HL-60 (cell line): ENCODE results near the gene GPN1.

Source experiments
- DNase-seq, 2 experiments: peaks; one replicate each; pipeline ENCODE4 v3.0.0-alpha.2; 2010 to 2020; ENCODE audit warnings: low read depth in 1 of 2, low spot score in 1 of 2
- H3K27ac ChIP-seq: fragments of 250-450 bp; sonication (Bioruptor Pico); replicated peaks from 2 replicates; pipeline ENCODE4 v1.5.1; 2020; ENCODE audit warnings: mild to moderate bottlenecking, moderate library complexity
- H3K27me3 ChIP-seq: fragments of 250-450 bp; sonication (Bioruptor Pico); 2 replicates; pipeline ENCODE4 v1.5.1; 2021; ENCODE audit warnings: mild to moderate bottlenecking, moderate library complexity; ENCODE audit not compliant: insufficient read depth, poor library complexity, severe bottlenecking
- H3K4me3 ChIP-seq: replicated peaks from 2 replicates; pipeline ENCODE4 v1.5.1; 2011; ENCODE audit warnings: mild to moderate bottlenecking, control low read depth, low read length; ENCODE audit not compliant: insufficient read depth
- GABPA ChIP-seq: IDR thresholded peaks from 2 replicates; pipeline ENCODE4 v1.6.1; 2012; ENCODE audit warnings: low read depth
- POLR2AphosphoS5 ChIP-seq: IDR thresholded peaks from 2 replicates; pipeline ENCODE4 v1.6.1; 2012; ENCODE audit warnings: low read depth
- SPI1 ChIP-seq: IDR thresholded peaks from 2 replicates; pipeline ENCODE4 v1.6.1; 2012; ENCODE audit warnings: low read depth, mild to moderate bottlenecking, borderline replicate concordance
- TF ChIP-seq, protein P1 (sequence below): IDR thresholded peaks from one replicate; pipeline ENCODE4 v1.5.1; 2011; ENCODE audit warnings: low read length, control low read depth, inconsistent platforms; ENCODE audit not compliant: insufficient read depth
- TF ChIP-seq, protein P2 (sequence below): IDR thresholded peaks from 2 replicates; pipeline ENCODE4 v1.6.1; 2012; ENCODE audit warnings: low read depth; ENCODE audit not compliant: insufficient replicate concordance

Gene GPN1

DNA sequence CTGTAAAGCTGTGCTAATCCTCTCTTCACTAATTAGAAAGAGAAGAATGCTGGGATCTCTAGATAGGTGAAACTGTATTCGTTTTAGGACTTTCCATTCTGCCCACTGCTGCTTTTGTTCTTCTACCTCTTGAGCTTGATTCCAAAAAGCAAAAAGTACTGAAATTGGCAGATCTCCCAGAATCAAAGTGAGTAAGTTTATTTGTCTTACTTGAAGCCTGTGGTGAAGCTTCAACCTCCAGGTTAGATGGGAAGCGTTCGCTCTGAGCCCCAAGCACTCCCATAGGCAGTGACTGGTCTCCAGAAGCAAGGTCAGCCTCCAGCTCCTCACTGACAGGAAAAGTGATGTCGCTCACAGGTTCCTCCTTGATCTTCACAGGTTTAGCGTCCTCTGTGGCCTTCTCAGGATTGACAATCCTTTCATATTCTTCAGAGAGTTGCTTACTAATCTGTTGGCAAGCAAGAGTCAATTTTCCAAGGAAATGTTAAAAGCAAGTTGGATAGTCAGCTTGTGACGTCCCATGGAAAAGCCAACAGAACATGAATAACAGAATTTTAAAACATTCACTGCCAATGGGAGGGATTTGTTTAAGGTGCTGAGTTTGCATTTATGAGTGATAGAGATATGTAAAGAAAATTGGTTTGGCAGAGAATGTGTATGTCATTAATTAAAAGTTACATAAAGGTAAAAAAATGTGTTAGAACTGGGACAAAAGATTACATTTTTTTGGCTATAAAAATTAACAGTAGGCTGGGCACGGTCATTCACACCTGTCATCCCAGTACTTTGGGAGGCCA lies 26.5 kb downstream of the GPN1 start:
- no peak overlapping the region for H3K27ac ChIP-seq
- TF ChIP-seq, protein P1, sequence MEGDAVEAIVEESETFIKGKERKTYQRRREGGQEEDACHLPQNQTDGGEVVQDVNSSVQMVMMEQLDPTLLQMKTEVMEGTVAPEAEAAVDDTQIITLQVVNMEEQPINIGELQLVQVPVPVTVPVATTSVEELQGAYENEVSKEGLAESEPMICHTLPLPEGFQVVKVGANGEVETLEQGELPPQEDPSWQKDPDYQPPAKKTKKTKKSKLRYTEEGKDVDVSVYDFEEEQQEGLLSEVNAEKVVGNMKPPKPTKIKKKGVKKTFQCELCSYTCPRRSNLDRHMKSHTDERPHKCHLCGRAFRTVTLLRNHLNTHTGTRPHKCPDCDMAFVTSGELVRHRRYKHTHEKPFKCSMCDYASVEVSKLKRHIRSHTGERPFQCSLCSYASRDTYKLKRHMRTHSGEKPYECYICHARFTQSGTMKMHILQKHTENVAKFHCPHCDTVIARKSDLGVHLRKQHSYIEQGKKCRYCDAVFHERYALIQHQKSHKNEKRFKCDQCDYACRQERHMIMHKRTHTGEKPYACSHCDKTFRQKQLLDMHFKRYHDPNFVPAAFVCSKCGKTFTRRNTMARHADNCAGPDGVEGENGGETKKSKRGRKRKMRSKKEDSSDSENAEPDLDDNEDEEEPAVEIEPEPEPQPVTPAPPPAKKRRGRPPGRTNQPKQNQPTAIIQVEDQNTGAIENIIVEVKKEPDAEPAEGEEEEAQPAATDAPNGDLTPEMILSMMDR, result no peak
- TF ChIP-seq POLR2AphosphoS5, result no peak
- TF ChIP-seq GABPA, result no peak
- no peak for TF ChIP-seq SPI1
- TF ChIP-seq, protein P2, sequence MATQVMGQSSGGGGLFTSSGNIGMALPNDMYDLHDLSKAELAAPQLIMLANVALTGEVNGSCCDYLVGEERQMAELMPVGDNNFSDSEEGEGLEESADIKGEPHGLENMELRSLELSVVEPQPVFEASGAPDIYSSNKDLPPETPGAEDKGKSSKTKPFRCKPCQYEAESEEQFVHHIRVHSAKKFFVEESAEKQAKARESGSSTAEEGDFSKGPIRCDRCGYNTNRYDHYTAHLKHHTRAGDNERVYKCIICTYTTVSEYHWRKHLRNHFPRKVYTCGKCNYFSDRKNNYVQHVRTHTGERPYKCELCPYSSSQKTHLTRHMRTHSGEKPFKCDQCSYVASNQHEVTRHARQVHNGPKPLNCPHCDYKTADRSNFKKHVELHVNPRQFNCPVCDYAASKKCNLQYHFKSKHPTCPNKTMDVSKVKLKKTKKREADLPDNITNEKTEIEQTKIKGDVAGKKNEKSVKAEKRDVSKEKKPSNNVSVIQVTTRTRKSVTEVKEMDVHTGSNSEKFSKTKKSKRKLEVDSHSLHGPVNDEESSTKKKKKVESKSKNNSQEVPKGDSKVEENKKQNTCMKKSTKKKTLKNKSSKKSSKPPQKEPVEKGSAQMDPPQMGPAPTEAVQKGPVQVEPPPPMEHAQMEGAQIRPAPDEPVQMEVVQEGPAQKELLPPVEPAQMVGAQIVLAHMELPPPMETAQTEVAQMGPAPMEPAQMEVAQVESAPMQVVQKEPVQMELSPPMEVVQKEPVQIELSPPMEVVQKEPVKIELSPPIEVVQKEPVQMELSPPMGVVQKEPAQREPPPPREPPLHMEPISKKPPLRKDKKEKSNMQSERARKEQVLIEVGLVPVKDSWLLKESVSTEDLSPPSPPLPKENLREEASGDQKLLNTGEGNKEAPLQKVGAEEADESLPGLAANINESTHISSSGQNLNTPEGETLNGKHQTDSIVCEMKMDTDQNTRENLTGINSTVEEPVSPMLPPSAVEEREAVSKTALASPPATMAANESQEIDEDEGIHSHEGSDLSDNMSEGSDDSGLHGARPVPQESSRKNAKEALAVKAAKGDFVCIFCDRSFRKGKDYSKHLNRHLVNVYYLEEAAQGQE, result no peak
- no peak overlapping the region for H3K4me3 ChIP-seq

DNA sequence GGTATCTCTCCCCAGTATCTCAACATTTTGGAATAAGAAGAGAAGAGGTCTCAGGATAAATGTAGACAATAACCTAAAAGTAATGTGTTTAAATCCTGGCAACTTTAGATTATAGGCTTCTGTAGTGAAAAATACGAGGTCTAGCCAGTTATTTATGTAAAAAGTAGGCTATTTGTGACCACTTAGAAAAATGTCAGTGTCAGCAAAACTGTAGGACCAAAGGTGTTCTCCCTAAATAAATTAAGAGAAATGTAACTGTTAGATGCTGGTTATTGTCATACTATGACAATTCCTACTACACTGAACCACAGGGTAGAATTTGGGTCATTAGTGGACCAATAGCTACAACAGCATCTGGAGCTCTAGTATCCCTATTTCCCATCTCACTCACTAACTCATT lies 32.5 kb downstream of the GPN1 start:
- TF ChIP-seq GABPA (no peak), SPI1 (no peak), POLR2AphosphoS5 (no peak)
- TF ChIP-seq, protein P1, result no peak
- TF ChIP-seq, protein P2, result no peak
- Histone ChIP-seq H3K27me3 (no peaks in the 10 kb centered on the region), H3K4me3 (no peak overlapping the region), H3K27ac (no peak overlapping the region)
- no peak for DNase-seq

More for the DNA sequence above, 26.5 kb downstream of the GPN1 start:
- no peak for DNase-seq
- no peaks in the 10 kb centered on the region for H3K27me3 ChIP-seq

DNA sequence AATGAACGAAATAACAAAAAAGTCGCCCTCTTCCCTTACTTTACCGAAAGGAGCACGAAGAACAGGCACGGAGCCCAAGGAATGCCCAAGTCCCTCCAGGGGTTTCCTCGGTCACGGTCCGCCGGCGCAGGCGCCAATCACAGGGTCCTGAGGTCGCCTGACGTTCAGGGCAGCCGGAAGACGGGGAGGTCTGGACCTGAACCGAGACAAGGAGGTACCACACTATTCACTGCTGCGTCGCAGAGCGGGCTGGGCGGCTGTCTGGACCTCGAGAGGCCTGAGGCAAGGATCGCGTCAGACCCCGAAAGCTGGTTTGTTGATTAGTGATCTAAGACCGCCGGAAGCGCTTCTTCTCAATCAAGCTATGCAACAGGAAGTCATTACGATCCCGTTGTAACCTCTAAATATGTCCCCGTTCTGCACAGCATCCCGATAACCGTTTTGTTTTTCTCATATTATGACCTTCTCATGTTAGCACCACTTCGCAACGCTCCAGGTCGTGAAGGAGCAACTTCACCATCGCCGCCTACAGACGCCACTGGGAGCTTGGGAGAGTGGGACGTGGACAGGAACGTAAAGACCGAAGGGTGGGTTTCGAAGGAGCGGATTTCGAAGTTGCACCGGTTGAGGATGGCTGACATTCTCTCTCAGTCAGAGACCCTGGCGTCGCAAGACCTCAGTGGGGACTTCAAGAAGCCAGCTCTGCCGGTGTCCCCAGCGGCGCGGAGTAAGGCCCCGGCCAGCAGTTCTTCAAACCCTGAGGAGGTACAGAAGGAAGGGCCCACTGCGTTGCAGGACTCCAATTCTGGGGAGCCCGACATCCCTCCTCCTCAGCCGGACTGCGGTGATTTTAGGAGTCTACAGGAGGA lies 34.7 kb downstream of the GPN1 start, which contains the start of the genes SLC4A1AP and SUPT7L:
Gene SLC4A1AP, plus strand, starts transcription at position 605 of the 869 bp plus-strand sequence. Its CDS starts 26 bp downstream, at position 631.
Gene SUPT7L, minus strand, starts transcription at position 330 of the 869 bp plus-strand sequence. CDS start 1,422 bp downstream, outside the sequence.
- TF ChIP-seq, protein P1, result no peak
- peak; percentile 68; the same call in 1 of the 2 replicates for TF ChIP-seq POLR2AphosphoS5
- no peak for TF ChIP-seq SPI1
- peak; percentile 97 for TF ChIP-seq GABPA
- TF ChIP-seq, protein P2, result peak; percentile 70
- H3K27ac ChIP-seq, result peak within 1 kb of the TSS; percentile 93
- H3K4me3 ChIP-seq, result peak within 1 kb of the TSS; percentile 94
- peak; percentile 49 to 76 for DNase-seq
- H3K27me3 ChIP-seq, result no peaks in the 10 kb centered on the region
